Activated CD8-positive, alpha-beta memory T cell treated with anti-CD3 and anti-CD28 coated beads, Interleukin-2, amount 50 U/mL, for 24 hours (primary cell): ENCODE data around the gene SHMT2.

Experiments
- DNase-seq: peaks from one replicate; pipeline ENCODE4 v3.0.0-alpha.2; 2020; ENCODE audit errors: extremely low read depth

SHMT2 gene

GRCh38 chr12:57214398-57214781 is 15.1 kb upstream of the SHMT2 start:
- DNase-seq: no peak

DNA sequence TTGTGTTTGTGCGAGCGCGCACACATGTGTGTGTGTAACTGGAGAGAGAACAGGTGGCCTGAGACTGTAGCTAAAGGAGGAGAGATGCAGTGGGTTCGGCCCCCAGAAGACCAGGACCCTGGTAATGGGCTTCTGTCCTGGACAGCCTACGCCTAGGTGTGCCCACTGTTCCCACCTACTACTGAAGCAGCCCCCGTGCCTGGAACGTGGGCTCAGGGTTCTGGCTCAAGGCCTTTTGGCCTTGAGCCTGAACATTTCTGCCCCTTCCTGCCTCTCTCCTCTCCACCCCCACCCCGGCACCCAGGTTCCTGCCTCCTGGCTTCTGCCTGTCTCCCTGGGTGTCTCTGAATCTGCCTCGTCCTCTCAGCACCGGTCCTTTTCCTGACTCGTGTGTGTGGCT is 14.4 kb upstream of the SHMT2 start:
- DNase-seq: no peak

GRCh38 chr12:57215668-57216013 is 13.9 kb upstream of the SHMT2 start:
- no peak for DNase-seq

DNA sequence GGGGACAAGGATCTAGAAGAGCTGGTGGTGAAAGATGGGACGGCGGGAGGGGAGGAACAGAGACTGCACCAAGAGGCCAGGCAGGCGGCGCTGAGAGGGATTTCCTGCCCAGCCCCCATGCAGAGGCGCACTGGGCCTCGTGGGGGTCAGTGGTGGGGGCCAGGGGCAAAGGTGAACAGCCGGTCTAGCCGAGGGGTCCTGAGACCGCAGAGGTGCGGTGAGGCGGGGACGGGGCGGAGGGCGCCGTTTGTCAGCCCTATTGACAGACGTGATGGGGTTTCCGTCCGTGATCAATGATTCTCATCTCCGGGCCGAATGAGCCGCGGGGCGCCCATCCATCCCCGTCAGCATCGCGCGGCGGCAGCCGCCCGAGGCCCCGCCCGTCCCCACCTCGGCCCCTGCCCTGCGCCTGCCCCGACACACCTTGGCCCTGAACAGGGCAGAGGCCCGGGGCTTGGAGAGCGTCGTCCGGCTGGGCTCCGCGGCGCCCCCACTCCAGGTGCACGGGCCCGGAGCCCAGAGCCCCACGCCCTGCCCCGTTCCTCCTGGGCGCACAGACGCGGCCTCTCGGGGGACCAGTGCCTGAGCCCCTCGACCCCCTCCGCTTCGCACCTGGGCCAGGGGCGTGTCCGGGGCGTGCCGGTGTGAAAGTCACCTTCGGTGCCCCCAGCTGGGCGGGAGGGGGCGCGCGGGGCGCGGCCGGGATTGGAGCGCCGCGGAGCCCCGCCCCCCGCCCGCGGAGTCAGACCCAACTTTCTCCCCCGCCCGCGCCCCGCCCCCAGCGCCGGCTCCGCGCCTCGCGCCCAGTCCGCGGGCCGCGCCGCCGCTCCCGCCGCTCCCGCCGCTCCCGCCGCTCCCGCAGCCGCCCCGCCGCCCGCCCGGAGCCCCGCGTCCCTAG is 13.2 kb upstream of the SHMT2 start, which contains the start of gene NXPH4:
TSS of gene NXPH4 (plus strand) at position 781 of the 898 bp plus-strand sequence. CDS start 176 bp downstream, outside the sequence.
- no peak for DNase-seq

DNA sequence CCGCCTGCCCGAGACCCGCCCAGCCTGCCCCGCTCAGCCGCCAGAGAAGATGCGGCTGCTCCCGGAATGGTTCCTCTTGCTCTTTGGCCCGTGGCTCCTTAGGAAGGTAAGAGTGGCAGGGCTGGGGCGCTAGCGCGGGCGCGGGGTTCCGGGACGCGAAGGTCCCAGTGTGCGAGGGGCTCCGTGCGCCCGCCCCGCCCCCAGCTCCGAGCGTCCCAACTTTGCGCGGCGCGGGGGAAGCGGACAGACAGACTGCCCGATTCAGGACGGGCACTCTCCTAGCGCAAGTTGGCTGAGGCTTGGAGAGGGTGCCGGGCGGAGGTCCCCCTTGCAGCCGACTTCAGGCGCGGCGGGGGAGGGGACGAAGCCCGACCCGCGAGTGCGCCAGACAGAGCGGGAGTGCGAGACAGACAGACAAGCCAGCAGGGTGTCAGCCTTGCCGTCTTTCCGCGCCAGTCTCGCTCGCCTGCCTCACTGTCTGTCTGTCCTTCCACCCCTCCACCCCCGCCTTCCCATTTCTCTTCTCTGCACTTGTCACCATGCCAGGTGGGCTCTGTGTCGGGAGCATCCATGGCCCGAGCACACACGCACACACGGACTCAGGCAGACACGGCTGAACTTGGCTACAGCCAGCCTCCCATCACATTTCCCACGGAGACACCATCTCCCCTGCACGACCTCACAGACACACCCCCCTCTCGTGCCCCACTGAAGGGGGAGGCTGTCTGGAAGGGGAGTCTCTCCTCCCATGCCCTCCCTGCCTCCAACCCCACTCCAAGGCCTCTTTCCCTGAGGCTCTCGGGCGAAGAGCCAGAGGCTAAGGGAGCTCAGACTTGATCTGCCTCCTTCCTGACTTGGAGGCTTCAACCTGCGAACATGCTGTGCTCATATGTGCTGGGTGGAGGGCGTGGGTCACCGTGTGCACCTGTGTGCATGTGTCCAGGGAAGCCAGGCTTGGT is 12.3 kb upstream of the SHMT2 start:
- DNase-seq: no peak

- DNase-seq: no peak
Observed at GRCh38 chr12:57218030-57218853, 11.3 kb upstream of the SHMT2 start.

GRCh38 chr12:57219205-57219992 is 10.1 kb upstream of the SHMT2 start:
- DNase-seq: no peak

DNA sequence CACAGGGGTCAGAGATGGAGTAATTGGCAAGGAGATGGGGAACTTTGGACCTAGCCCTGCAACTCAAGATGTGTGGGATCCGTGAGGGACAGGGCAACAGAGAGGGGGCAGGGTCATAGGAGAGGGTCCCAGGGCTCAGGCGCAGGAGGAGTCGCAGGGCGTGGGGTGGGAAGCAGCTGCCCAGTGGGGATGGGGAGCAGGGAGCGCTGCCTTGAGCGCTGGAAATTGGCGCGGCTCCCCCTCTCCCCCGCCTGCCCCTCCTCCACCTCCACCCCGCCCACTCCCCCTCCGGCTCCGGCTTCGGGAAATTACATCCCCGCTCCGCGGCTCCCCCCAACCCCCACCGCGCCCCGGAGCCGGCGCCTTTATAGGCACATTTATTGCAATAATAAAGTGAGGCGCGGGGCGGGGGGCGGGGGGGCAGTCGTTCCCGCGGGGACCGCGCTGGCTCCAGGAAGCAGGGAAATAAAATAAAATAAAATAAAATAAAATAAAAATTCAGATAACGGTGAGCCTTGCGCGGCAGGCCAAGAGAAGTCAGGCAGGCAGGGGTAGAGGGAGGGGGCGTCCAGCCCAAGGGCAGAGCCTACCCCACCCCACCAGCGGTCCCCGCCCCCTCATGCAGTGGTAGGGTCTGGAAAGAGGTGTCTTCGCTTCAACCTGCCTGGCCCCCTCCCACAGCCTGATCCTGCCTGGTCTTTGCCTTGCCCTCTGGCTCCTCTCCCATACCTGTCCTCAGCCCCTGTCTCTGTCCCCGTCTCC is 9.3 kb upstream of the SHMT2 start:
- no peak for DNase-seq

- DNase-seq: no peak
Observed at GRCh38 chr12:57220770-57221168, 8.7 kb upstream of the SHMT2 start.

- no peak for DNase-seq
Observed at GRCh38 chr12:57221169-57221917, 8.2 kb upstream of the SHMT2 start.

GRCh38 chr12:57222286-57223190 is 7.0 kb upstream of the SHMT2 start:
- no peak for DNase-seq

DNA sequence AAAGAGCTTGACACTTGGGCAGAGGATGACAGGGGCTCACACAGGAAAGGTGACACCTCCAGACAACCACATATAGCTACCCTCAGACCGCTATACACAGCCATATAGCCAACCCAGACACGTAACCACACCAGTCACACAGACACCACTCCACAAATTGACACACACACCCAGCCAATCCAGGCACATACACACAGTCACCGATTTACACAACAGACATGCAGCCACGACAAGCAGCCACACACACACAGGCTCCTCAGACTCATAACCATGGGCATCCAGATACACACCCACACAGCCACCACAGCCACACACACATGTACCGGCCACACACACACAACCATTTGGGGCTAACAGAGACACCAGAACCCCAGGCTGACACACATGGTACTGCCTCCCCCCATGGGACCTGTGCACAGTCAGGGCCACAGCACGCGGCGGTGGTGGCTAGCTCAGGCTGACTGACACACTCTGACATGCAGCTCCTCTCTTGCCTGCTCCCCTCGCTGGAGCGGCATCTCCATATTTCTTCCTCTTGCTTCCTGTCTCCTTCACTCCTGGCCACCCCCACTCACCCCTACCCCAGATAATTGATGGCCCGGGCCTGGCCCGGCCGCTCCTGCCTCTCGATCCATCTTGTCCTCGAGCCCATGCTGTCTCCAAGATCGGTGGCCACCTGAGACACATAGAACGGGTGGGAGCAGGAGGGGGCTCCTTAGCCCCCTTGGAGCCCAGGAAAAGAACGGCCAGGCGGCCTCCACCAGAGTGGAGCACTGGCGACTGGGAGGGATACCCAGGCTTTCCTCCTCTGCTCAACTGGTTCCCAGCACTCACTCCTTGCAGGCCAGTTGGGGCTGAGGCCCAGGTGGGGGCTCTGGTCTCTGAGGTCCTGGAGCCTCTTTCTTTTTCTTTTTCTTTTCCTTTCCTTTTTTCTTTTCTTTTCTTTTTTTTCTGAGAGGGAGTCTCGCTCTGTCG is 6.0 kb upstream of the SHMT2 start:
- DNase-seq: no peak

- no peak for DNase-seq
Observed at GRCh38 chr12:57224278-57224972, 5.1 kb upstream of the SHMT2 start.

GRCh38 chr12:57224973-57225679 is 4.4 kb upstream of the SHMT2 start:
- no peak for DNase-seq

DNA sequence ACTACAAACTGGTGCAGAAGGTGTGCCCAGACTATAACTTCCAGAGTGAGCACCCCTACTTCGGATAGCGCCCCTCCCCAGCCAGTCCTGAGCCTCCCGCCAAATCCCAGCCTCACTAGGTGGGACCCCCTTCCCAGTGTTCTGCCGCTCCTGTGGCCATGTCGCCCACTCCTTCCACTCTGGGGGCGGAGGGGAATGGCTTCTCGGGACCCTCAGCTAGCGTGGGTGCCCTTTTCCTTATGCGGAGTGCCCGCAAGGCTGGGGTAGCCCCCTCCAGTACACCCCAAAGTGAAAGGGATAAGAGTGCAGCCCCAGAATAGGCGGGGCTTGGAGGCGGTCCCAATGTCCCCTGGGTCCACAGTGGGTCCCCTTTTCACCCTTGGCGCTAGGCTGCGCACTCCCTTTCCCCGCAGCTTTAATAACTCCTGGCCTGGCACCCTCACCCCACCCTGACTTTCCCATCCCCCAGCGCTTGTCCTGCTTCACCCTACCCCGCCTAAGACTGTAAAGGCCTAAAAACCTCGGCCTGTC is 3.8 kb upstream of the SHMT2 start:
- no peak for DNase-seq
